ENCODE results near the gene ASTL. TPM values are rescaled to one million over a fixed set of nuclear protein-coding genes. Genes with fewer than 3 reads are reported as not detected.

ASTL gene
- total and polyA plus RNA-seq, 2 experiments from 2014 or later, result not detected

- H2AFZ ChIP-seq, result no peak overlapping the region
- no peak overlapping the region for H3K4me2 ChIP-seq (ENCODE audit: unreplicated experiment)
- H3F3A ChIP-seq (ENCODE audit: insufficient read depth), result no peaks in the 10 kb centered on the region
- H3K4me3 ChIP-seq, result no peak overlapping the region
- WGBS, 2 experiments (ENCODE audit: low coverage in 1 of 2, low lambda C conversion rate in 2 of 2, missing lambda C conversion rate in 2 of 2), result 21 to 31% methylated on average over 5 of the region's 5 CpGs
- DNase-seq, result no peak
- no peak overlapping the region for H3K9ac ChIP-seq
- H3K36me3 ChIP-seq (ENCODE audit: low read depth), result no peaks in the 10 kb centered on the region
- in situ Hi-C loops (cut with MboI), result no loop called here
- no peaks in the 10 kb centered on the region for H4K20me1 ChIP-seq (ENCODE audit: insufficient read depth)
- TF ChIP-seq EZH2phosphoT487 (IDR thresholded peaks at IDR 0.05; ENCODE audit: insufficient read depth, low read depth) (no peak), EZH2 (IDR thresholded peaks at IDR 0.05; ENCODE audit: insufficient read depth, poor library complexity, severe bottlenecking) (no peak)
- H3K27me3 ChIP-seq (replicated peaks; ENCODE audit: insufficient read depth), result peaks cover 9% of the 10 kb centered on the region
- H3K27ac ChIP-seq, result no peak overlapping the region
- no peaks in the 10 kb centered on the region for H3K79me2 ChIP-seq (ENCODE audit: insufficient read depth)
- no peaks in the 10 kb centered on the region for H3K9me3 ChIP-seq (ENCODE audit: low read depth)
- no peaks in the 10 kb centered on the region for H3K9me2 ChIP-seq (ENCODE audit: insufficient read depth)
- no peaks in the 10 kb centered on the region for H3K4me1 ChIP-seq (ENCODE audit: insufficient read depth)
These were observed 30.2 kb downstream of the ASTL start for GRCh38 chr2:96108151-96108540.

GRCh38 chr2:96107708-96108065 is 30.6 kb downstream of the ASTL start:
- Histone ChIP-seq H3K79me2 (ENCODE audit: insufficient read depth) (no peaks in the 10 kb centered on the region), H3K9me3 (ENCODE audit: low read depth) (no peaks in the 10 kb centered on the region), H2AFZ (no peak overlapping the region), H3K9me2 (ENCODE audit: insufficient read depth) (no peaks in the 10 kb centered on the region), H4K20me1 (ENCODE audit: insufficient read depth) (no peaks in the 10 kb centered on the region), H3F3A (ENCODE audit: insufficient read depth) (no peaks in the 10 kb centered on the region), H3K4me3 (no peak overlapping the region), H3K9ac (no peak overlapping the region), H3K4me2 (ENCODE audit: unreplicated experiment) (no peak overlapping the region), H3K4me1 (ENCODE audit: insufficient read depth) (no peaks in the 10 kb centered on the region), H3K36me3 (ENCODE audit: low read depth) (no peaks in the 10 kb centered on the region), H3K27ac (no peak overlapping the region), H3K27me3 (replicated peaks; ENCODE audit: insufficient read depth) (peaks cover 9% of the 10 kb centered on the region)
- DNase-seq, result no peak
- 74 to 81% methylated on average over 2 to 3 of the region's 3 CpGs for WGBS, 2 experiments (ENCODE audit: low coverage in 1 of 2, low lambda C conversion rate in 2 of 2, missing lambda C conversion rate in 2 of 2)
- in situ Hi-C loops (cut with MboI), result no loop called here
- TF ChIP-seq EZH2phosphoT487 (IDR thresholded peaks at IDR 0.05; ENCODE audit: insufficient read depth, low read depth) (no peak), EZH2 (IDR thresholded peaks at IDR 0.05; ENCODE audit: insufficient read depth, poor library complexity, severe bottlenecking) (no peak)

- Histone ChIP-seq H3K4me2 (ENCODE audit: unreplicated experiment) (no peak overlapping the region), H3F3A (ENCODE audit: insufficient read depth) (no peaks in the 10 kb centered on the region), H3K27me3 (replicated peaks; ENCODE audit: insufficient read depth) (peaks cover 9% of the 10 kb centered on the region), H3K9ac (no peak overlapping the region), H3K79me2 (ENCODE audit: insufficient read depth) (no peaks in the 10 kb centered on the region), H3K27ac (no peak overlapping the region), H4K20me1 (ENCODE audit: insufficient read depth) (no peaks in the 10 kb centered on the region), H3K9me2 (ENCODE audit: insufficient read depth) (no peaks in the 10 kb centered on the region), H3K36me3 (ENCODE audit: low read depth) (no peaks in the 10 kb centered on the region), H3K9me3 (ENCODE audit: low read depth) (no peaks in the 10 kb centered on the region), H3K4me1 (ENCODE audit: insufficient read depth) (no peaks in the 10 kb centered on the region), H2AFZ (no peak overlapping the region), H3K4me3 (no peak overlapping the region)
- 63 to 64% methylated on average over 9 of the region's 9 CpGs for WGBS, 2 experiments (ENCODE audit: low coverage in 1 of 2, low lambda C conversion rate in 2 of 2, missing lambda C conversion rate in 2 of 2)
- in situ Hi-C loops (cut with MboI), result no loop called here
- no peak for DNase-seq
- TF ChIP-seq EZH2 (IDR thresholded peaks at IDR 0.05; ENCODE audit: insufficient read depth, poor library complexity, severe bottlenecking) (no peak), EZH2phosphoT487 (IDR thresholded peaks at IDR 0.05; ENCODE audit: insufficient read depth, low read depth) (no peak)
These were observed 31.2 kb downstream of the ASTL start for GRCh38 chr2:96106991-96107707.

GRCh38 chr2:96105994-96106715 is 32.1 kb downstream of the ASTL start:
- H3K9me2 ChIP-seq (ENCODE audit: insufficient read depth), result no peaks in the 10 kb centered on the region
- H2AFZ ChIP-seq, result no peak overlapping the region
- no peak overlapping the region for H3K4me3 ChIP-seq
- WGBS, 2 experiments (ENCODE audit: low coverage in 1 of 2, low lambda C conversion rate in 2 of 2, missing lambda C conversion rate in 2 of 2), result 71 to 73% methylated on average over 8 of the region's 8 CpGs
- H3K9me3 ChIP-seq (ENCODE audit: low read depth), result no peaks in the 10 kb centered on the region
- peaks cover 9% of the 10 kb centered on the region for H3K27me3 ChIP-seq (replicated peaks; ENCODE audit: insufficient read depth)
- no peak for TF ChIP-seq EZH2phosphoT487 (IDR thresholded peaks at IDR 0.05; ENCODE audit: insufficient read depth, low read depth)
- no peak for TF ChIP-seq EZH2 (IDR thresholded peaks at IDR 0.05; ENCODE audit: insufficient read depth, poor library complexity, severe bottlenecking)
- no peak overlapping the region for H3K9ac ChIP-seq
- no peak for DNase-seq
- no peak overlapping the region for H3K27ac ChIP-seq
- H3F3A ChIP-seq (ENCODE audit: insufficient read depth), result no peaks in the 10 kb centered on the region
- no peaks in the 10 kb centered on the region for H3K36me3 ChIP-seq (ENCODE audit: low read depth)
- no peaks in the 10 kb centered on the region for H3K79me2 ChIP-seq (ENCODE audit: insufficient read depth)
- H3K4me2 ChIP-seq (ENCODE audit: unreplicated experiment), result no peak overlapping the region
- no peaks in the 10 kb centered on the region for H3K4me1 ChIP-seq (ENCODE audit: insufficient read depth)
- in situ Hi-C loops (cut with MboI), result no loop called here
- H4K20me1 ChIP-seq (ENCODE audit: insufficient read depth), result no peaks in the 10 kb centered on the region

Measured in GM23248 (cell line).